GM06990 (cell line): ENCODE results near the gene STRN.

Source experiments
- DNase-seq: peaks from one replicate; pipeline ENCODE4 v3.0.0-alpha.2; 2011; ENCODE audit not compliant: insufficient read length; ENCODE audit errors: extremely low read depth
- H3K27me3 ChIP-seq: replicated peaks from 2 replicates; pipeline ENCODE4 v1.6.0; 2011; ENCODE audit warnings: low read length; ENCODE audit not compliant: control insufficient read depth, insufficient read depth
- H3K36me3 ChIP-seq: 2 replicates; pipeline ENCODE4 v1.5.1; 2011; ENCODE audit warnings: low read length; ENCODE audit not compliant: control insufficient read depth, insufficient read depth
- H3K4me3 ChIP-seq: replicated peaks from 2 replicates; pipeline ENCODE4 v1.5.1; 2011; ENCODE audit warnings: low read depth, mild to moderate bottlenecking, control low read depth, low read length
- TF ChIP-seq, protein P1 (sequence below): IDR thresholded peaks from 2 replicates; pipeline ENCODE4 v1.5.1; 2011; ENCODE audit warnings: low read length, control low read depth, mild to moderate bottlenecking, inconsistent platforms; ENCODE audit not compliant: insufficient read depth, poor library complexity, severe bottlenecking

Gene STRN

DNA sequence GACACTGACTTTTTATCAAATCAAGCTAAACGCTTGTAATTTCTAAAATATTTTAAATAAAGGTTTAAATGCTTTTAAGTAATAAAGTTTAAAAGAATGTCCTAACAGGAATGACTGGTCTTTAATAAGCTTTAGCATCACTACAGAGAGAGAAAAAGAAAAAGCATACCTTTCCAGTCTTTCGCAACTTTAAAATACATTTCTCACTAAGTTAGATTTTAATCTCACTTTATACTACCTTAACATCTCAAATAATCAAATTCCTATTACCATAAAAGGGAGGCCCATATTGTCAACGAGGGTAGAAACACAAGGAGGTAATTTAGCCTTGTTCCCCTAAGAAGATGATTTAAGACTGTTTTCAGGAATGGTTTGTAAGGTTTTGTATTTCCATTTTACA is 80.7 kb downstream of the STRN start:
- Histone ChIP-seq H3K4me3 (no peak overlapping the region), H3K36me3 (peaks cover 1% of the 10 kb centered on the region), H3K27me3 (no peaks in the 10 kb centered on the region)
- DNase-seq, result no peak
- TF ChIP-seq, protein P1, sequence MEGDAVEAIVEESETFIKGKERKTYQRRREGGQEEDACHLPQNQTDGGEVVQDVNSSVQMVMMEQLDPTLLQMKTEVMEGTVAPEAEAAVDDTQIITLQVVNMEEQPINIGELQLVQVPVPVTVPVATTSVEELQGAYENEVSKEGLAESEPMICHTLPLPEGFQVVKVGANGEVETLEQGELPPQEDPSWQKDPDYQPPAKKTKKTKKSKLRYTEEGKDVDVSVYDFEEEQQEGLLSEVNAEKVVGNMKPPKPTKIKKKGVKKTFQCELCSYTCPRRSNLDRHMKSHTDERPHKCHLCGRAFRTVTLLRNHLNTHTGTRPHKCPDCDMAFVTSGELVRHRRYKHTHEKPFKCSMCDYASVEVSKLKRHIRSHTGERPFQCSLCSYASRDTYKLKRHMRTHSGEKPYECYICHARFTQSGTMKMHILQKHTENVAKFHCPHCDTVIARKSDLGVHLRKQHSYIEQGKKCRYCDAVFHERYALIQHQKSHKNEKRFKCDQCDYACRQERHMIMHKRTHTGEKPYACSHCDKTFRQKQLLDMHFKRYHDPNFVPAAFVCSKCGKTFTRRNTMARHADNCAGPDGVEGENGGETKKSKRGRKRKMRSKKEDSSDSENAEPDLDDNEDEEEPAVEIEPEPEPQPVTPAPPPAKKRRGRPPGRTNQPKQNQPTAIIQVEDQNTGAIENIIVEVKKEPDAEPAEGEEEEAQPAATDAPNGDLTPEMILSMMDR, result no peak

DNA sequence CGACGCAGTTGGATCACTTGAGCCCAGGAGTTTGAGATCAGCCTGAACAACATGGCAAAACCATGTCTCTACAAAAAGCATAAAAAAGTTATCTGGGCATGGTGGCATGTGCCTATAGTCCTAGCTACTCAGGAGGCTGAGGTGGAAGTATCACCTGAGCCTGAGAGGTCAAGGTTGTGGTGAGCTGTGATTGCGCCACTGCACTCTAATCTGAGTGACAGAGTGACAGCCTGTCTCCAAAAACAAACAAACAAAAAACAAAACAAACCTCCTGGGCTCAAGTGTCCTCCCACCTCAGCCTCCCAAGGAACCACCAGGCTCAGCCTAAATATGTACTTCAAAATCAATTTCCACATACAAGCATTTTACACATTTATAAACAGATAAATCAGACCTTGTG is 83.8 kb downstream of the STRN start:
- Histone ChIP-seq H3K4me3 (no peak overlapping the region), H3K27me3 (no peaks in the 10 kb centered on the region), H3K36me3 (peaks cover 3% of the 10 kb centered on the region)
- no peak for DNase-seq
- TF ChIP-seq, protein P1, result no peak

DNA sequence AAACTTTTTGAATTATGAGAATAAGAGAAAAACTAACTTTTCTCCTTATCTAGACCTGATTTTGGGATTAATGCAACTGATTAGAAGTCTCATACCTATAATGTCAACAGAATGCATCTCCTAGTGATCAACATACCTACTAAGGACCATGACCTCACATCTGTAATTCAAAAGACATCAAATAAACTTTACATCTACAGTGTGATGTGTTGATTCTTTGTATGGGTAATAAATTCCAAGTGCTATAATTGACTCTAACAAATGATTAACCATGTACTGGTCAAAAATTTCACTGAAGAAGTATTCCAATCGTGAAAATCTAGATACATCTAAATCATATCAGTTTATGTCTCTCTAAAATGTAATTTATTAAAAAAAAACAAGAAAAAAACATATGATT is 84.5 kb downstream of the STRN start:
- H3K36me3 ChIP-seq, result peaks cover 3% of the 10 kb centered on the region
- no peak for DNase-seq
- TF ChIP-seq, protein P1, result no peak
- no peaks in the 10 kb centered on the region for H3K27me3 ChIP-seq
- H3K4me3 ChIP-seq, result no peak overlapping the region

DNA sequence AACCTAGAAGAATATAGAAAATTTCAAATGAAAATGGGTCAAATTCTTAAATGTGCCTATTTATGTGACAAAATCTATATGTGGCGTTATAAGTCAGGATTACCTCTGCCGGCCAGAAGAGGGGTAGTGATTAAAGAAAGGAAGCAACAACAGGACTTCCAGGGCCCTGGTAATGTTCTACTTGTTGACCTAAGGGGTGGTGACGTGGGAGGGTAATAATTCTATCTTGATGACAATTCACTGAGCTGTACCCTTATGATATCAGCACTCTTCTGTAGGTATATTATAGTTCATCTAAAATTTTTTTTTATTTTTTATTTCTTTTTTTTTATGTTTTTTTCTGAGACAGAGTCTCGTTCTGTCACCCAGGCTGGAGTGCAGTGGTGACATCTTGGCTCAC is 87.9 kb downstream of the STRN start:
- H3K36me3 ChIP-seq, result peaks cover 4% of the 10 kb centered on the region
- DNase-seq, result no peak
- TF ChIP-seq, protein P1, result no peak
- H3K4me3 ChIP-seq, result no peak overlapping the region
- no peaks in the 10 kb centered on the region for H3K27me3 ChIP-seq

DNA sequence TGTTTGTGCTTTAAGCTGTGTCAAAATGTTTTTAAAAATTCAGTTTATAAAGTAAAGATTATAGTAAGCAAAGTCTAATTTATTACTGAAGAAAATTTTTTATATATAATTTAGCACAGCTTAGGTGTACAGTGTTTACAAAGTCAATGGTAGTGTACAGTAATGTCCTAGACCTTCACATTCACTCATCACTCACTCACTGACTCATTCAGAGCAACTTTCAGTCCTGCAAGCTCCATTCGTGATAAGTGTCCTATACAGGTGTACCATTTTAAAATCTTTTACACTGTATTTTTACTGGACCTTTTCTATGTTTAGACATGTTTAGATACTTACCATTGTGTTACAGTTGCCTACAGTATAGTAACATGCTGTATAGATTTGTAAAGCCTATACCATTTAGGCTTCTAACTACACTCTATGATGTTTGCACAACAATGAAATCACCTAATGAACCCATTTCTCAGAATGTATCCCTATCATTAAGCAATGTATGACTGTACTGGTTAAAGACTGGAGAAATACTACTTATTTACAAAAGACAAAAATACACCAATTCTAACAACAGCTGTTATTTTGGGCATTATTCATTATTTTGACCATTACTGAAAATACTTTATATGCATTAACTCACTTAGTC is 95.1 kb downstream of the STRN start:
- no peak overlapping the region for H3K4me3 ChIP-seq
- H3K27me3 ChIP-seq, result no peaks in the 10 kb centered on the region
- DNase-seq, result no peak
- H3K36me3 ChIP-seq, result peaks cover 4% of the 10 kb centered on the region
- TF ChIP-seq, protein P1, result no peak

DNA sequence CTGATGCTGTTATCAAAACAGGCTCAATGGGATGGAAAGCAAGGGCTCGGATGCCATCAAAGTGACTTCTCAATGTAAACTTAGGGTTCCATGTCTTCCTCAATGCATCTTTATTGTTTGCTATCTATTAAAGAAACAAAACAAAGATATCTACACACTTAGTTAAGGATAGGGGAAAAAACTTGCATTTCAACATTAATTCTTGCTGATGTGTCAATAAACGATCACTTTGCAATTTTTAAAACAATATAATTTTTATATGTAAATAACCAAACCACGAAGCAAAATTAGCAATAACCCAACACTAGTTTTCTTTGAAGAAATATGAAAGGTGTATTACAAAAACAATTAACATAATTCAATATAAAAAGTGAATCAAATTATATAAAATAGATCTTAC is 96.7 kb downstream of the STRN start:
- no peak for DNase-seq
- TF ChIP-seq, protein P1, result no peak
- H3K4me3 ChIP-seq, result no peak overlapping the region
- peaks cover 2% of the 10 kb centered on the region for H3K36me3 ChIP-seq
- no peaks in the 10 kb centered on the region for H3K27me3 ChIP-seq
